Measurements from ENCODE around the gene ARFRP1.

ARFRP1 gene, protein sequence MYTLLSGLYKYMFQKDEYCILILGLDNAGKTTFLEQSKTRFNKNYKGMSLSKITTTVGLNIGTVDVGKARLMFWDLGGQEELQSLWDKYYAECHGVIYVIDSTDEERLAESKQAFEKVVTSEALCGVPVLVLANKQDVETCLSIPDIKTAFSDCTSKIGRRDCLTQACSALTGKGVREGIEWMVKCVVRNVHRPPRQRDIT

DNA sequence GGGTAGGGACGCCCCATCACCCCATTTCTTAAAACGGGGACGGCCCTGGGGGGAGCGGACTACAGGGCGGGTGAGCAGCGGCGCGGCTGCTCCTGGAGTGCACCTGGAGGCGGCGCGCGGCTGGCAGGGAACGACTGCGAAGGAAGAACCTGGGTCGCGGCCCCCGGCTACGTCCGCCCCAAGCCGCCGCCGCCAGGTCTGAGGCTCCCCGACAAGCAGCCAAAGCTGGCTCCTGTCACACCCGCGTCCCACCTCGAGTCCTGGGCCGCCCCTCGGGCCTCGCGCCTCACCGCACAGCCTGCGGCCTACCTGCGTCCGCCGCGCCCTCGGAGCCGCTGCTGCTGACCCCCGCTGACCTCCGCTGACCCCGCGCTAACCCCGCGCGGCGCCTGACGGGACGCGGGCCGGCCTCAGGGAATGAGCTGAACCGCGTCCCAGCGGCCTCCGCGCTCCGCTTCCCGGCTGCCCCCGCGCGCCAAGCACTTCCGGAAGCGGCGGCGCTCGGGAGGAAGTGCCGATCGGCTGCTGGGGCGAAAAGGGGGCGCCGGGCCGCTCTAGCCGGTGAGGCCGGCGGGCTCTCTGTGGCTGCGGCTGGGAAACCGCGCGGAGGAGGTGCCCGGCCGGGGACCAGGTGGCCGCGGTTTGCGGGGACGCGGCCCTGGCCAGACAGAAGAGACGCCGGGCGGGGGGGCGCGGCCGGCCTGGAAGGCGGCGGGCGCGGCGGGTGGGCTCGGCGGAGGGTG is at the start of gene ARFRP1, which contains the start of gene ZGPAT:
Gene ARFRP1 (minus strand): TSS at position 419 of the 743 bp plus-strand sequence. CDS start 885 bp downstream, outside the sequence.
Gene ZGPAT (plus strand): TSS at position 482 of the 743 bp plus-strand sequence. CDS start 542 bp downstream, outside the sequence.
- peak; percentile 28 for DNase-seq (ENCODE audit: low read depth)

DNA sequence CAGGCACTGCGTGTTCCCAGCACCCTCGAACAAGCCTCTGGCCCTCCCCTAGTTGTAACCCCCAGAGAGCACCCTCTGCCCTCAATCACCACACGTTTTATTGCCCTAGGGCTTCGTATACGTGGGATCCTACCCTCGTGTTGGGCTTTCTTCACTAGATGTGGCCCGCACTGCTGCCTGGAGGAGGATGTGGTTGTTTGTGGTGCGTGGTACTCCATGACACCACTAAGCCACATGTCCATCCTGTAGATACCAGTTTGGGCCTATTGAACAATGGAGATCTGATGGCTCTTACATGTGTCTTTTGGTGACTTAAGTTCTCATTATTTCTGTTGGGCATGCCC is 48.8 kb upstream of the ARFRP1 start:
- DNase-seq (ENCODE audit: low read depth), result no peak

DNA sequence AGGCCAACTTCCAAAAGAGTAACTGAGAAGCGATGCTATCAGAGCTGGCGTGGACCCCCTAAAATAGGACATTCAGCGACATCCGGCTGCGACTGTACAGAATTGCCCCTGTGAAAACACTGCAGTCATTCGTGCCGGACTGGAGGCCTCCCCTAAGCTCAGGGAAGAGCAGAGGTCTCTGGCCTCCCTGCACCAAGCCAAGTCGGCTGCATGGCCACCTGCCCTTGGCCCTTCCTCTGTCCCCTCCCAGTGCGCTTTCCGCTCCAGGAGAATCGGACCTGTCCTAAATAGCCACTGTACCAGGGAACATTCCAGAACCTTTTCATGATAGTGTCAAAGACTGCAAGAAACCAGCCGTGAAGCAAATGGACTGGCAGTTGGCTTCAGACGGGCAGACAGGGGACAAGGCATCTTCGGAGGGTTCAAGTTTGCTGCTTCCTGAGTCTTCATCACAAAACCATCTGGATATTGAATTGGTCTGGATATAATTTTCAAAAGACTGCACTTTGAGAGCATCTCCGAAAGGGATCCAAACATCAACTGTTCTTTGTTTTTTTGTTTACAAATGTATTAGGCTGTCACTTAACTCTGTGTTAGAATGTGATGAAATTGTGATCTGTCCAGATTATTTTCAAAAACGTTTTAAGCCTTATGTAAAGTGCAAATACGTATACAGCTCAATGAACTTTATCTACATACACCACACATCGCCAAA is 48.3 kb upstream of the ARFRP1 start:
- DNase-seq (ENCODE audit: low read depth), result no peak

DNA sequence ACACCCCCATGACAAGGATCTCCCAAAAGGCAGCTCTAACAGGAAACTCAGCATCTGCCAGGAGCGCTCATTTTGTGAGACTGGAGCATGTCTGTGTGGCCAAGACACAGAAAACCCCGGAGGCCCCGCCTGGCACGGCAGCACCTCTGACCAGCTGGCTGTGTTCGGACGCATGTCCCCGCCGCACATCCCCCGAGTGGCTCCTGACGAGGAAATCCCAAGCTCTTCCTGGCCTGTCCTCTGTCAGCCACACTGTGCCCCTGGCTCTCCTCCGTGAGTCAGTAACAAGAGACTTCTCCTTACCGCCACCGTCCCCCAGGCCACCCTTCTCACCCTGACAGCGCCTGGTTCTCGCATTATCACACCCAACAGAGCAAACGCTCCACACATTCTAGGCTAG is 46.2 kb upstream of the ARFRP1 start:
- DNase-seq (ENCODE audit: low read depth), result no peak

DNA sequence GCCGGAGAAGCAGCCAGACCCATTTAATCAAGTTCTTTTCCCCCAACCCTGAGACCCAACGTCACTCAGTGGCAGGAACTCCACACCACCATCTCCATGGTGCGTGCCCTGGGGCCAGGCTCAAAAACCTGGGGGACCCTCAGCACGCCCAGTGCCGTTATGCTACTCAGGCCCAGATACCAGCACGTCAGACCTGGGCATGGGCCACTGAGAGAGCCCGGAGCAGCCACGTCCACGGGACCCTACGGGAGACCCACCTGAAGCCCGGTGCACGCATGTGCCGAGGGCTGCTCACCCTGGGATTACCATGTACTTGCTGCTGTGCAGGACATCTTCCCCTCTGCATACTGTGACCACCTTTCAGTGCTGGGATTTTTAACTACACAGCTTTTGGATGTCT is 45.6 kb upstream of the ARFRP1 start:
- DNase-seq (ENCODE audit: low read depth), result no peak

DNA sequence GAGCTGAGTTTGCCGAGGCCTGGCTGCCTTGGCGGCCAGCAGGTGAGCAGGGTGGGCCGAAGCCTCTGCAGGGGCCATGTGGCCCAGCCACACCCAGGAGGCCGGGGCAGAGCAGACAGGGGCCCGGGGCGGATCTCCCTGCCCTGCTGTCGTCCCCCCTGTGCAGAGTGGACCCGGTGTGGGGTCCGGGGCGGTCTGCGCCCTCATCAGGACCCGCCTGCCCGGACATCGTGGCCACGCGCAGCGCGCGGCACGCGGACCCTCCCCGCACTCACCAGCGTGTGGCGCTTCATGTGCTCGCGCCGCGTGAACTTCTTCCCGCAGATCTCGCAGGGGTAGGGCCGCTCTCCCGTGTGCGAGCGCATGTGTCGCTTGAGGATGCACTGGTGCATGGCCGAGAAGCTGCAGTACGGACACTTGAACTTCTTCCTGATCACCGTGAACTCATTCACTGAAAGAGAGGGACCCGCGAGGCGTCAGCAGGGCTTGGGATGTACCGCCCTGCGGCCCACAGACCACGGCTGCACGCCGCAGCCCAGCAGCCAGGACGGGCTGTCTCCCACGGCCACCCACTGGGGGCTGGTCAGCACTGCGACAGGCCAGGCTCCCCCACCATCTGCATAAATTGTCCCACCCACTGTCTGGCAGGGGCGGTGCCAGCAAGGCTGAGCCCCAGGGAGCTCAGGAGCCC is 44.8 kb upstream of the ARFRP1 start:
- DNase-seq (ENCODE audit: low read depth), result no peak

DNA sequence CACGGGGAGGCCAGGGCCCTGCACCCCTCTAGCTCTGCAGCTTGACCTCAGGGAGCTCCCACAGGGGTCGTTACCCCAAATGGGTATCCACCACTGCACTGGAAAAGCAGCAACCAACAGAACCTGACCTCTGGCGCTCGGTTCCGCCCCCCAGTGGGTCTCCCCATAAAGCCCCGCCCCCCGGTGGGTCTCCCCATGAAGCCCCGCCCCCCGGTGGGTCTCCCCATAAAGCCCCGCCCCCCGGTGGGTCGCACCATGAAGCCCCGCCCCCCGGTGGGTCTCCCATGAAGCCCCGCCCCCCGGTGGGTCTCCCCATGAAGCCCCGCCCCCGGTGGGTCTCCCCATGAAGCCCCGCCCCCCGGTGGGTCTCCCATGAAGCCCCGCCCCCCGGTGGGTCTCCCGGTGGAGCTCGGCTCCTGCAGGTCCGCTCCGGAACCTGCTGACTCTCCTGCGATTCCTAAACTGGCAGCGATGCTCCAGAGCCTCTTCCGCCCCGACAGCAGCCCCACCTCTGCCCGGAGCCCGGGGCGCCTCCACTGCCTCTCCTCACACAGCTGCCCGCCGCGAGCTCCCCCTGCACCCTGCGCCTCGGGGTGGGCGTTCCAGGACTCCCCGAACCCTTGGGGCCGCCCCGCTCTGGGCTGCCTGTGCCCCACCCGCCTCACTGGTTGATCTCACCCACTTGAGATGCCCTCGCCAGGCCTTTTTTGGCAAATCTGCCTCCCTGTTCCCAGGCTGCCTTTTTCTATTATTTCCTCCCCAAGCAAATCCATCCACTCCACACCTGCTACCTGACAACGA is 43.9 kb upstream of the ARFRP1 start:
- DNase-seq (ENCODE audit: low read depth), result no peak

DNA sequence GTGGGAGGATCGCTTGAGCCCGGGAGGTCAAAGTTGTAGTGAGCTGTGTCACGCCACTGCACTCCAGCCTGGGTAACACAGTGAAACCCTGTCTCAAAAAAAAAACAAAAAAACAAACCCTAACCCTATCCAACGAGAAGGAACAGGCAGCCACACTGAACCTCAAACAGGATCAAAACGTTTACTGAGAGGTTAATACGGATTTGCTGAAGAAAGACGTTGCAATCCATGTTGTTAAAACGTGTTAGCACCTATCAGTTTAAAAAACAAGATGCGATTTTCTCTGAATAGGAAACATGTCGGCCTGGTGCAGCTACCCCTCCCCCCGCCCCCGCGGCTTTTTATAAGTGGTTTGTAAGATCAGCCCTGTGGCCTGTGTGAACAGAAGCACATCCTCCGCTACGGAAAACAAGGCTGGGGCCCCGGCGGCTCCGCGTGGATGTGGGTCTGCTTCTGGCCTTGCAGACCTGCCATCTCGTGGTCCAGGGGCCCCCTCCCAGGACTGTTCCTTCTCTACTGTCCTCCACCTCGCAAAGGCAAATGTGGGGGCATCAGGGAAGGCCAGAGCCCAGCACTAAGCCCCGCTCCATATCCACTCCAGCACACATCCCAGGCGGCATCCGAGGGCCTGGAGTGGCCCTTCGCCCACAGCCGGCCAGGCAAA is 43.2 kb upstream of the ARFRP1 start:
- DNase-seq (ENCODE audit: low read depth), result no peak

DNA sequence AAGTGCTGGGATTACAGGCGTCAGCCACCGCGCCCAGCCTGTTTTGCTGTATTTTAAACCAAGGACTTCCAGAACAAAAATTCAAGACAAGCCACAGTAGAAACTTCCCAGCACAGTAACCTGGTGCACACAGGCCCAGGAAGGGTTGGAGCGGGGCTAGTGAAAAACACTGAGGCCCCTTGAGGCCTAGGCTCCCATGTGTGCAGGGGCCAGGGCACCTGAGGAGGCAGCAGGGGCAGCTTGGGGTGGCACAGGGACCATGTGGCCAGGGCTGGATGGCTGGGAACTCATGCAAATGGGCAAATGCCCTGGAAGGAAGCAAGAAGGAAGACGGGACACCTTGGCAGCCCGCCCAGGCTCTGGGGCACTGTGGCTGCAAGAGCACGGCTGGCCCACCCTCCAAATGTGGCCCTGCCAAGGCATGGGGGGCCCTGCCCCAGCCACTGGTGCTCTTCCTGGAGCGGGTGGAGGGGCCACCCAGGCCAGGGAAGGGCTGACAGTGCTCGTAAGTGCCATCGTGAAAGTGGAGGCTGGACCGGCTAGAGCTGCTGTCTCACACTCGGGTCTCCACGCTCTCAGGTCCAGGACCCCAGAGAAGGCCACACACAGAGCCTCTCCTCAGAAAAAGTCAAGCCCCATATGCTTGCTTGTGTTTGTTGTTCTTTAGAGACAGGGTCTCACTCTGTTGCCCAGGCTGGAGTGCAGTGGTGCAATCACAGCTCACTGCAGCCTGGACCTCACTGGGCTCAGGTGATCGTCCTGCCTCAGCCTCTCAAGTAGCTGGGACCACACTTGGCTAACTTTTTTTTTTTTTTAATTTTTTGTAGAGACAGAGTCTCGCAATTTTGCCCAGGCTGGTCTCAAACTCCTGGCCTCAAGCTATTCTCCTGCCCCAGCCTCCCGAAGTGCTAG is 42.1 kb upstream of the ARFRP1 start:
- no peak for DNase-seq (ENCODE audit: low read depth)

DNA sequence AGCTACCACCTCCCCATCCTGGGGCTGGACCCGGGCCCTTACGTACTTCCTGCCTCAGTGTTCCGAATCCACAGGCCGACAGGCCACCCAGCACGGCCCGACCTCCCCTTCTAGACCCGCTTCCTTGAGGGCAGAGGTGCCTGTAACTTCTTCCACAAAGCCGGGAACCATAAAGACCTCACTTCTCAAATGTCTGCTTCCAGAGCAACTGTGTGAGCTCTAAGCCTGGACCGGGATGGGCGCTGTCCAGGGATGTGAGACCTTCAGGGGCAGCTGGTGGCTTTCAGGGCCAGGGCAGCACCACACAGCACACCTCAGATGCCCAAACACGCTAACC is 41.1 kb upstream of the ARFRP1 start:
- no peak for DNase-seq (ENCODE audit: low read depth)

DNA sequence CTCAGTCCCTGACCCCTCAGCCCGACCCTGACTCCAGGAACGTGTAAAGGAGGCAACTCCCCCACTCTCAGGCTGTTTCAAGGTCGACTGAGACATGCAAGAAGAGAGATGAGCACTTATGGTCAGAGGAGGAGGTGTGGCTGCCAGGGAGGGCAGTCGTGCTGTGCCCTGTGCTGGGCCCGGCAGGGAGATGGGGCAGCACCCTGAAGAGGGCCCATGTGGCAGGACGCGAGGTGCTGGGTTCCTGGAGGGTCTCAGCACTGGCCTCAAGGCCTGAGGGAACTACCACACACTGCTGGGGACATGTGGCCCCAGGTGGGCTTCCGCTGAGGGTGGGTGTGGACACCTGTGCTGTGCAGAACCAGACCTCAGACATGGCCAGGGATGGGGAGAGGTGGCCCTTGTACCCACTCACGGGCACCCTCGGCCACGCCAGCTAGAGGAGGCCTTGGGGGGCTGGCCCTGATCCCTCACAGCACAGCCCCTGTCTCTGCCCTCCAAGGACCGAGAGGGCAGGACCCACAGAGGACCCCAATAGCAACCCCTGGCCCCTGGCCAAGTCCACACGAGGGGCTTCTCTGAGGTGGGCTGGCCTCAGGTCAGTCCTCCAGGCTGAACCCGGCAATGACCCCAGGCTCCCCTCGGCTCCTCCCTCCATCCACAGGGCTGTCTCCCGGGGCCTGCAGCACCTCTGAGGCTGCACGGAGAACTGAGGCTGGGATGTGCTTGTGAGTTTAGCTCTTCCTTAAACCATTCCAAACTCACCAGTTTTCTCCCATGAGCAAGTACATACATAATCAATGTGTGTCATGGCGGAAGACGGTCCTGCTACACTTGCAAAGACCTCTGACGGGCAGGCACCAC is 40.5 kb upstream of the ARFRP1 start:
- DNase-seq (ENCODE audit: low read depth), result no peak

DNA sequence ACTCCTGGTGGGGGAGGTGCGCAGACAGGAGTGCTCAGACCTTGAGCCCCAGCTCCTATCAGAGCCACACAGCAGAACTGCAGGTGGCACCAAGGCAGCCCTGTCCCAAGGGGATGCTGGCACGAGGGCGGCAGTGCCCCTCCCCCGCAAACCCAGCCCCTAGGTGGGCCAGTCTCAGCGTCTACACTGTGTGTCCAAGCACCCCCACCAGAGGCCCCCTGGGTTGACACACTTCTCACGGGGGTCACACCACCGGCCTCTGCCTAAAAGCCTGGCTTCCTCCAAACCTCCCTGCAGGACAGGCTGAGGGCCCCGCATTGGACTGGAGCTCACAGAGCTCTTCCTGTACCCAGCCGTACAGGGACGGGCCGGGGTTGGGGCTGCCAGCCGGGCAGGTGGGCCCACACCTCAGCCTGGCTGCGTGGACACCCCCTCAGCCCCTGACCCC is 39.9 kb upstream of the ARFRP1 start:
- no peak for DNase-seq (ENCODE audit: low read depth)

DNA sequence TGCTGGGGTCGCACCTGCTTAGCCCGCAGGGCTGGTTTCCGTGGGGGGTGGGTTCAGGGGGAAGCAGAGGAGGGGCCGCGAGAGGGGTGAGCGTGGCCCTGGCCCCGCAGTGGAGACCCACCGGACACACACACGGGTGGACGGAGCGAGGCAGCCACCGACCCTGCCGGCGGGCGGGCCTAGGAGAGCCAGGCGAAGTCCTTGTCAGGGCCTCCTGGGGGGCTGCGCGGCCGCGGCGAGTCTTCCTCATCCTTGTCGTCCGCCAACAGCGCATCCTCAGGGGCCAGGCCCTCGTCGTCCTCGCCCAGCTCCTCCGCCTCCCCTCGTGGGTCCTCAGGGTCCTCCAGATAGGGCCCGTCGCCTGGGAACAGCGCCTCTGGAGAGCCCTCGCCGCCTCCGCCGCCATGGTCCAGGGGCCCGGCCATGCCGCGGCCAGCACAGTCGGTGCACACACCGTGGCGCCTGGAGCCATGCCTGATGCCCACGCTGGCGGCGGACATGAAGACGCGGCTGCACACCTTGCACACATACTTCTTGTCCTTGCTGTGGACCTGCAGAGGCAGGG is 39.1 kb upstream of the ARFRP1 start:
- DNase-seq (ENCODE audit: low read depth), result no peak

DNA sequence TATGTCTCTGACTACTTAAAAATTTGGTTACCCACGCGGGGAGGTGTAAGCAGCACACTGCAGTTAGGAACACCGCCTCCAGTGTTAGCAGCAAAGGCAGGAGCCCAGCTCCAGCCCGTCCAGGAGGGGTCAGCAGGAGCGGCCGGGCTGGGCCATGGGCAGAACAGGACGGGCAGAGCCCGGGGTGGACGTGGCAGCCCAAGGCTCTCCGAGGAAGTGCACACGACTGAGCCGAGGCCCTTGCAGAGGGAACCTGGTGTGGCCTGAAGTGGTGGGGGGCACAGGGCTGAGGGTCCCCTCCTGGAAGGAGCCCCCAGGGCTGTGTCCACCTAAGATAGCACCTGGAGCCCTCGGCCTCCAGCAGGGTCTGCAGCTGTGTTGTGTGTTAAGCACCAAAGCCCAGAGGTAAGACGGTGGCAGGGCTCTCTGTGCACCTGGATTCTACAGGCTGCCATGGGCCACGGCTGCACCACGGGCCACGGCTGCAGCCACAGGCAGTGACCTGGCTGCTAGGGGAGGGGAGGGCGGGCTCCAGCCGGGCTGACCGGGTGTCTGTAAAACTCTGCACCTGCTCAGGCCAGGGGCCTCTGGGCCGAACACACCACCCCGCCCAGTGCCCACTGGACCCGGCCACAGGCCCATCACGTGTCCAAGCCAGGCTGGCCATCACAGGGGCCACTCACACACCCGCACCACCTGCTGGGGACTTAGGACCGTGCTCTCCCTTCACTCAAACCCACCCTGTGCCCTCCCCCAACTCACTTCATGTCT is 38.4 kb upstream of the ARFRP1 start:
- no peak for DNase-seq (ENCODE audit: low read depth)

DNA sequence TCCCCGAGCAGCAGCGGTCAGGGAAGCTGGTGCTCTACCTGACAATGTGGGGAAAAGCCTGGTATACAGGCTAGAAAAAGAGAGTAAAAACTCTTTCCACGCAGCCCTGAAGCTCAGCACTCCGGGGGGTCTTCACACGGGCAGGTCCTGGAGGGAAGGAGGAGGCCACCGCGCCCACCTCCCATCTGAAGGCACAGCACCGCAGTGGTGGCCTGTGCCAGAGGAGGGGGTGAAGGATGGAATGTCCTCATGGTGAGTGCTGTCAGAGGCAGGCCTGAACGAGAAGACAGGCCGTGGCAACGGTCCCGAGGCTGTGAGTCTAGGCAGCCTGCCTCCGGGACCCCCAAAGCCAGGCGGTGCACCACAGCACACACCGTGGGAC is 37.6 kb upstream of the ARFRP1 start:
- no peak for DNase-seq (ENCODE audit: low read depth)

DNA sequence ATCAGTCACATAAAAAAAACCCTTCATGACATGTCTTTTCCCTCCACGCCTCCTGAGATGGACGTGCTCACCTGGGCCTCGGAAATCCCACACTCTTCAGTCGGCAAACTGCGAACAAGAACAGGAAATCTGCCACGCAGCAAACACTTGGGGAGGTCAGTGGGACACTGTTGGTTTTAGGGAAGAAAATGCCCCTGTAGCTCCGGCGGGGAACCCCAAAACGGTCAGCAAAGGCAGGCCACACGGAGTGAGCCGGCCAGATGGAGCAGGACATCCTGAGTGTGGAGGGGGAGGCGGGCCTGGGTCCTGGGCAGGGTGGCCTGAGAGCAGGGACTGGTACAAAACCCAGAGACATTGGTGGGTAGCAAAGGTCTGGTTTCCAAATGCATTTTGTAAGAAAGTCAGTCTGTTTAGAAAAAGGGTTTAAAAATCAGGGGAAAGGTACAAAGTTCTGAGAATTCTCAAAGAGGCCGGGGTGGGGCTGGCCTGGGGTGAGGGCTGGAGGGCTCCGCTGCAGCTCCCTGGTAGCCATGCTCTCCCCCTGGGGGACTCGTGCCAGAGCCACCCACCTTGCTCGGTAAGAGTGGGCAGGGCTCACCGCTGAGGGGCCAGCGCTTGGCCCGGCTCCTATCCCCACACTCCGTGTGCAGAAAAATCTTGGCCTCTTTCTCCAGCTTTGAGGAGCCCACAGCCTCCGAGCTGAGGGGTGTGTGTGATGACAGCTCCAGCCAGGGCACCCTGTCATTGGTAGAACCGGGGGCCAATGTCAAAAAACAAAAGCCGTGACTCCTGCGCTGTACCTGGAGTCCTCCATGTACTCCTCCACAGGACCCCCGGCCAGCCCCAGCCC is 37.0 kb upstream of the ARFRP1 start:
- no peak for DNase-seq (ENCODE audit: low read depth)

DNA sequence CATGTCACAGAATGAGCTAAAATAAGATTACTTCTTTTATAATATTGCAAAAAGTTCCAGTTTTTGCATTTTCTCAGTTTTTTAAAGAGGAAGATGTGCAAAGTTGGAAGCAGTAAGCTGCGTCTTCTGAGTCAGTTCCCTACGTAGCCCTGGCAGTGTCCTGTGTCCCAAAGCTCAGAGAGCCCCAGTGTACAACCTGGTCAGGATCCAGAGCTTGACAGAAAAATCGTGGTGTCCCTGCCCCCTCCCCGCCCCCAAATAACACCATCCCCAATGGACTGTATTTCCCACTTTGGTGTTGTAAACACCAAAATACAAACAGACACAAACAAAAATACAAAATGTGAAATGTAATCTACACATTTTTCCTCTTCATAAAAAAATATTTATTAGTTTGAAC is 36.4 kb upstream of the ARFRP1 start:
- no peak for DNase-seq (ENCODE audit: low read depth)
